Natural killer cell (primary cell): ENCODE results near the gene SERINC3. TPM values are rescaled to one million over a fixed set of nuclear protein-coding genes. Genes with fewer than 3 reads are reported as not detected.

Experiments
- ATAC-seq, 3 donors: fragments of 150-1000 bp in 2 of 3; fragments of 200-7000 bp in 1 of 3; cut with Tn5 transposase; 1 replicate in 1 of 3; 2 replicates in 2 of 3; pipeline ENCODE4 v1.10.0; 2021; ENCODE audit warnings: mild to moderate bottlenecking in 2 of 3, moderate library complexity in 2 of 3
- DNase-seq, 2 donors: peaks; one replicate each; pipeline versions ENCODE4 v3.0.0 to v3.0.0-alpha.2; 2013 to 2021; ENCODE audit warnings: mixed read lengths in 1 of 2
- H3K27ac ChIP-seq: one replicate; pipeline ENCODE4 v1.5.1; 2013; ENCODE audit warnings: mild to moderate bottlenecking, low read length
- H3K27me3 ChIP-seq: one replicate; pipeline ENCODE4 v1.6.1; 2013; ENCODE audit warnings: low read length; ENCODE audit not compliant: control insufficient read depth, insufficient read depth
- H3K36me3 ChIP-seq: one replicate; pipeline ENCODE4 v1.6.1; 2013; ENCODE audit warnings: low read length; ENCODE audit not compliant: control insufficient read depth, insufficient read depth
- H3K4me1 ChIP-seq: one replicate; pipeline ENCODE4 v1.6.1; 2013; ENCODE audit warnings: low read length; ENCODE audit not compliant: control insufficient read depth, insufficient read depth
- H3K4me3 ChIP-seq: one replicate; pipeline ENCODE4 v1.5.1; 2013; ENCODE audit warnings: low read length
- H3K9me3 ChIP-seq: one replicate; pipeline ENCODE4 v1.6.1; 2013; ENCODE audit warnings: low read length; ENCODE audit not compliant: control insufficient read depth, insufficient read depth
- H3K27ac Mint-ChIP-seq, 2 donors: one replicate each; pipeline ENCODE4 v1.8.0; 2022; ENCODE audit warnings: mild to moderate bottlenecking in 2 of 2, mixed read lengths in 2 of 2, moderate library complexity in 1 of 2
- H3K27me3 Mint-ChIP-seq, 2 donors: one replicate each; pipeline ENCODE4 v1.8.0; 2022; ENCODE audit warnings: low read depth in 2 of 2, mixed read lengths in 2 of 2
- H3K36me3 Mint-ChIP-seq: one replicate; pipeline ENCODE4 v1.8.0; 2022; ENCODE audit warnings: mixed read lengths
- H3K4me1 Mint-ChIP-seq, 2 donors: one replicate each; pipeline ENCODE4 v1.8.0; 2022; ENCODE audit warnings: mixed read lengths in 2 of 2
- H3K4me3 Mint-ChIP-seq: one replicate; pipeline ENCODE4 v1.8.0; 2022; ENCODE audit warnings: mild to moderate bottlenecking, moderate library complexity, mixed read lengths
- H3K9me3 Mint-ChIP-seq, 2 donors: one replicate each; pipeline ENCODE4 v1.8.0; 2022; ENCODE audit warnings: mixed read lengths in 2 of 2
- WGBS: methylation state at CpG from one replicate; pipeline ENCODE4 v1.1.7; 2013; ENCODE audit warnings: missing lambda C conversion rate; ENCODE audit not compliant: insufficient coverage; 5-methylcytosine and 5-hydroxymethylcytosine counted together
- intact Hi-C: fragments of 100-400 bp; cut with micrococcal nuclease; formaldehyde crosslinking; loops from one replicate; pipeline ENCODE4 v1.14.2; 2022
- total RNA-seq, 4 donors: library from RNA; stranded (reverse); fragments of 120-200 nt in 1 of 4; gene quantifications; one replicate each; pipeline versions ENCODE4 v1.2.3 to v1.2.4, GENCODE V29; 2013 to 2022
- TF ChIP-seq, protein P1 (sequence below): fragments of 200-600 bp; IDR thresholded peaks from one replicate; pipeline ENCODE4 v1.8.0; 2022; ENCODE audit warnings: antibody characterized with exemption

Gene SERINC3
- total RNA-seq, 3 donors from 2014 or later (not counting 1 experiment from before 2014, with no cell fraction given) = 70.1 to 89.6 (median 78.6) TPM

DNA sequence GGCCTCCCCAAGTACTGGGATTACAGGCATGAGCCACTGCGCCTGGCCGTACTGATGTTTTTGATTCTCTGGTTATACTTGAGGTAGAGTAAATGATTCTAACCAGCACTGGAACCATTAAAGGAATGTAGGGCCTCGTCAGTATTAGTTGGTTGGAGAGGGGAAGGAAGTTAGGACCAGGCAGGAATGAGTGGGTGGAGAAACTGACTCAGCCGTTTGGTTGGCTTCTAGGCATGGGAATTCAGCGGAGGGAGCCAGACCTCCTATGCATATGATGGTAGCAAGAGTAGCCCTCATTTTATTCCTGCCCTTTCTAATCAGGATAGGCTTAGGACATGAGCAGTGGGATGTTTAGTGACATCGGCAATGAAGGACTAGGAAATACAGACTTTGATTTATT, 19.0 kb upstream of the SERINC3 start:
- ATAC-seq (no peak), DNase-seq (no peak)
- Mint-ChIP-seq H3K9me3 (no peaks in the 10 kb centered on the region), H3K4me1 (no peaks in the 10 kb centered on the region), H3K36me3 (no peaks in the 10 kb centered on the region), H3K27me3 (peaks cover 4 to 6% of the 10 kb centered on the region in 2 donors), H3K4me3 (no peak overlapping the region), H3K27ac (no peak overlapping the region)
- Histone ChIP-seq H3K4me1 (no peaks in the 10 kb centered on the region), H3K9me3 (no peaks in the 10 kb centered on the region), H3K27me3 (no peaks in the 10 kb centered on the region), H3K4me3 (no peak overlapping the region), H3K36me3 (no peaks in the 10 kb centered on the region), H3K27ac (no peak overlapping the region)
- intact Hi-C loops = no loop called here
- TF ChIP-seq, protein P1, sequence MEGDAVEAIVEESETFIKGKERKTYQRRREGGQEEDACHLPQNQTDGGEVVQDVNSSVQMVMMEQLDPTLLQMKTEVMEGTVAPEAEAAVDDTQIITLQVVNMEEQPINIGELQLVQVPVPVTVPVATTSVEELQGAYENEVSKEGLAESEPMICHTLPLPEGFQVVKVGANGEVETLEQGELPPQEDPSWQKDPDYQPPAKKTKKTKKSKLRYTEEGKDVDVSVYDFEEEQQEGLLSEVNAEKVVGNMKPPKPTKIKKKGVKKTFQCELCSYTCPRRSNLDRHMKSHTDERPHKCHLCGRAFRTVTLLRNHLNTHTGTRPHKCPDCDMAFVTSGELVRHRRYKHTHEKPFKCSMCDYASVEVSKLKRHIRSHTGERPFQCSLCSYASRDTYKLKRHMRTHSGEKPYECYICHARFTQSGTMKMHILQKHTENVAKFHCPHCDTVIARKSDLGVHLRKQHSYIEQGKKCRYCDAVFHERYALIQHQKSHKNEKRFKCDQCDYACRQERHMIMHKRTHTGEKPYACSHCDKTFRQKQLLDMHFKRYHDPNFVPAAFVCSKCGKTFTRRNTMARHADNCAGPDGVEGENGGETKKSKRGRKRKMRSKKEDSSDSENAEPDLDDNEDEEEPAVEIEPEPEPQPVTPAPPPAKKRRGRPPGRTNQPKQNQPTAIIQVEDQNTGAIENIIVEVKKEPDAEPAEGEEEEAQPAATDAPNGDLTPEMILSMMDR = no peak
- 81% methylated on average over 6 of the region's 6 CpGs for WGBS

DNA sequence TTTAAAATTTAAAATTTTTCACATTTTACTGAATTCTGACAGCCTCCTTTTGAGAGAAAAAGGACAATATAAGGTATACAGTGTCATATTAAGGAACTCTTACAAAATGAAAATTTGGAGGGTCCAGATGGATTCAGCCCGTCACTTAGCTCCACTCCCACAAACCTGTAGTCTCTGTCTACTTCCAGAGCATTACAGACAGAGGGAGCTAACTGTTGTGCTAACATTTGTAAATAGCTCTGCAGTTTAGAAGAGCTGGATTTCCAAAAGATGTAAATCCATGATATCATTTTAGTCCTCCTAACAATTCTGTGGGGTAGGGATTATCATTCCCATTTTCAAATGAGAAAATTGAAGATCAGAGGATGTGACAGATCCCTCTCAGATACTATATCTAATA, 16.1 kb upstream of the SERINC3 start:
- Mint-ChIP-seq H3K9me3 (no peaks in the 10 kb centered on the region), H3K36me3 (no peaks in the 10 kb centered on the region), H3K27ac (no peak overlapping the region), H3K4me1 (no peaks in the 10 kb centered on the region), H3K27me3 (peaks cover 4 to 6% of the 10 kb centered on the region in 2 donors), H3K4me3 (no peak overlapping the region)
- intact Hi-C loops = no loop called here
- no peaks in the 10 kb centered on the region for H3K9me3 ChIP-seq
- no peaks in the 10 kb centered on the region for H3K36me3 ChIP-seq
- DNase-seq (no peak), ATAC-seq (no peak)
- WGBS = 100% methylated on average over 1 of the region's 1 CpG
- TF ChIP-seq, protein P1 = no peak
- H3K4me3 ChIP-seq = no peak overlapping the region
- no peaks in the 10 kb centered on the region for H3K4me1 ChIP-seq
- H3K27ac ChIP-seq = no peak overlapping the region
- no peaks in the 10 kb centered on the region for H3K27me3 ChIP-seq

DNA sequence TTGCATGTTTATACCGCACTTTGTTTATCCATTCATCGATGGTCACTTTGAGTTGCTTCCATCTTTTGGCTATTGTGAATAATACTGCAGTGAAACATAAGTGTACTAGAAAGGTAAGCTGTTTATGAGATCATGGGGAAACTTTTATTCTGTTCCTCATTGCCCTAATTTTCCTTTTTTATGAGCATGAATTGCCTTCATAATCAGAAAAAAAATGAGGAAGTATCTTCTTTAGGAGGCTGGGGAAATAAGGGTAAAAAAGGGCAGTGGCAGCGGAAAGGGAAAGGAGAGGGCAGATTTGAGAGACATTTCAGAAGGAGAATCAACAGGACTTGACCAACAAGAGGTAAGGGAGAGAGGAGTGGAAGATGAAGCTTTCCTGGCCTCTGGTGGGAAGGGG, 14.3 kb upstream of the SERINC3 start:
- Mint-ChIP-seq H3K27me3 (peaks cover 4 to 6% of the 10 kb centered on the region in 2 donors), H3K27ac (no peak overlapping the region), H3K36me3 (no peaks in the 10 kb centered on the region), H3K4me1 (no peaks in the 10 kb centered on the region), H3K9me3 (no peaks in the 10 kb centered on the region), H3K4me3 (no peak overlapping the region)
- no peaks in the 10 kb centered on the region for H3K9me3 ChIP-seq
- DNase-seq = no peak
- ATAC-seq = no peak
- H3K27ac ChIP-seq = no peak overlapping the region
- no peaks in the 10 kb centered on the region for H3K27me3 ChIP-seq
- intact Hi-C loops = no loop called here
- 94% methylated on average over 3 of the region's 3 CpGs for WGBS
- TF ChIP-seq, protein P1 = no peak
- H3K4me3 ChIP-seq = no peak overlapping the region
- H3K4me1 ChIP-seq = peaks cover 14% of the 10 kb centered on the region
- no peaks in the 10 kb centered on the region for H3K36me3 ChIP-seq

DNA sequence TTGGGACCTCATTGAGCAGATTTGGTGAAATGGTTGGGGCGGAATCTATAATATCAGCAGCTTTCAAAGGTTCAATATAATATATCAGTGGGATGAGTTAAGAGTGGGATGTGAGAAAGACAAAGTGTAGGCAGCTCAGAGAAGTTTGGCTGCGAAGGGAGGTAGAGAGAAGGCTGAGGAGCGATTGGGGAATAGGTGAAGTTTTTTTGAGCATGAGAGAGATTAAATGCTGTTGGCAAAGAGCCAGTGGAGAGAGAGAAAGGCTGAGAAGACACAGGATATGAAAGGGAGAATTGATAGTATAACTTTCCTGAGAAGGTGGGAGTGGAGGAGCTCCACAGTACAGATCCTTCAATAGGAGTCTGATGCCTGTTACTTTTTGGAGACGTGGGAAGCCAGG, 12.1 kb upstream of the SERINC3 start:
- Mint-ChIP-seq H3K9me3 (no peaks in the 10 kb centered on the region), H3K36me3 (no peaks in the 10 kb centered on the region), H3K27ac (no peak overlapping the region), H3K4me3 (no peak overlapping the region), H3K27me3 (peaks cover 4 to 6% of the 10 kb centered on the region in 2 donors), H3K4me1 (no peaks in the 10 kb centered on the region)
- DNase-seq = peak in 1 of 2 donors; percentile 29
- Histone ChIP-seq H3K36me3 (no peaks in the 10 kb centered on the region), H3K4me1 (peaks cover 16% of the 10 kb centered on the region), H3K27ac (no peak overlapping the region), H3K27me3 (no peaks in the 10 kb centered on the region), H3K9me3 (no peaks in the 10 kb centered on the region), H3K4me3 (no peak overlapping the region)
- intact Hi-C loops = loop anchor here (2.0 kb wide), 1 partner anchor 77 kb away; no protein-coding TSS in a partner anchor
- WGBS = 84% methylated on average over 4 of the region's 4 CpGs
- ATAC-seq = no peak
- TF ChIP-seq, protein P1 = no peak
